GM12864 (cell line): ENCODE measurements around the gene CHSY1.

Source experiments
- DNase-seq: peaks from one replicate; pipeline ENCODE4 v3.0.0-alpha.2; 2011; ENCODE audit warnings: low read depth
- H3K4me3 ChIP-seq: 2 replicates; pipeline ENCODE4 v1.5.1; 2011; ENCODE audit warnings: mild to moderate bottlenecking, low read depth, low read length, control low read depth
- CTCF ChIP-seq: IDR thresholded peaks from 2 replicates; pipeline ENCODE4 v1.5.1; 2011; ENCODE audit warnings: low read depth, mild to moderate bottlenecking, moderate library complexity, low read length, control low read depth, inconsistent platforms; ENCODE audit errors: missing control alignments

Gene CHSY1

GRCh38 chr15:101151288-101151687 lies 100.6 kb downstream of the CHSY1 start:
- no peak overlapping the region for H3K4me3 ChIP-seq
- no peak for TF ChIP-seq CTCF
- DNase-seq, result no peak

- TF ChIP-seq CTCF, result no peak
- H3K4me3 ChIP-seq, result no peak overlapping the region
- no peak for DNase-seq
These were observed 101.2 kb downstream of the CHSY1 start for GRCh38 chr15:101150723-101151040.

GRCh38 chr15:101149864-101150722 lies 101.8 kb downstream of the CHSY1 start:
- DNase-seq, result no peak
- no peak for TF ChIP-seq CTCF
- no peak overlapping the region for H3K4me3 ChIP-seq

GRCh38 chr15:101148881-101149664 lies 102.8 kb downstream of the CHSY1 start:
- no peak overlapping the region for H3K4me3 ChIP-seq
- TF ChIP-seq CTCF, result no peak
- no peak for DNase-seq

GRCh38 chr15:101148166-101148880 lies 103.5 kb downstream of the CHSY1 start:
- H3K4me3 ChIP-seq, result no peak overlapping the region
- TF ChIP-seq CTCF, result no peak
- DNase-seq, result no peak

- no peak for TF ChIP-seq CTCF
- no peak overlapping the region for H3K4me3 ChIP-seq
- no peak for DNase-seq
These were observed 104.7 kb downstream of the CHSY1 start for GRCh38 chr15:101147181-101147580.
